Islet of Langerhans (tissue), 1 donor: ENCODE results near the gene ZNF655.
"Not testable (repeated sequence)": the region's sequence is repeated elsewhere in the genome, so short reads cannot be mapped to it uniquely, and the experiment has no call there.

Experiments
- FAIRE-seq: peaks from one replicate; lab custom pipeline; 2011; peaks lifted over from hg19 to GRCh38; lab: Jason Lieb, UNC

The ZNF655 gene

GRCh38 chr7:99558306-99559174, at the start of gene ZNF655:
Gene ZNF655, plus strand, starts transcription at chr7:99558642. Its CDS starts 1,918 bp downstream, at chr7:99560560.
- no peak for FAIRE-seq

GRCh38 chr7:99514050-99514449, 44.4 kb upstream of the ZNF655 start:
- FAIRE-seq: no peak

DNA sequence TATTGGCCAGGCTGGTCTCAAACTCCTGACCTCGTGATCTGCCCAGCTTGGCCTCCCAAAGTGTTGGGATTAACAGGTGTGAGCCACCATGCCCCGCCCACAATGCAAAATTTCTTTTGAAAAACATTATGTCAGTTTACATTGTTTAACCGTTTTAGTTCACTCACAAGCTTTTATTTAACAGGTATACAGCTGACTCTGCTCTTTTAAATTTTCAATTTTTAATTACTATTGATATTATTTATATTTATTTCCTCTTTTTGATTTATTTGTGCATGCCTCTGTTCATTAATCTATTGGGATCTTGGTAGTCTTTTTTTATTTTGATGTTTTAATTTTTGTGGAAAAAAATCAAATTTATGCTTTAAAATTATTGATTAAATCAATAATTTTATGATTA, 37.0 kb upstream of the ZNF655 start:
- FAIRE-seq: no peak

GRCh38 chr7:99525713-99526440, 32.6 kb upstream of the ZNF655 start:
- FAIRE-seq: no peak

GRCh38 chr7:99531354-99531765, 27.1 kb upstream of the ZNF655 start:
- no peak for FAIRE-seq

GRCh38 chr7:99535667-99536066, 22.8 kb upstream of the ZNF655 start:
- FAIRE-seq: no peak

DNA sequence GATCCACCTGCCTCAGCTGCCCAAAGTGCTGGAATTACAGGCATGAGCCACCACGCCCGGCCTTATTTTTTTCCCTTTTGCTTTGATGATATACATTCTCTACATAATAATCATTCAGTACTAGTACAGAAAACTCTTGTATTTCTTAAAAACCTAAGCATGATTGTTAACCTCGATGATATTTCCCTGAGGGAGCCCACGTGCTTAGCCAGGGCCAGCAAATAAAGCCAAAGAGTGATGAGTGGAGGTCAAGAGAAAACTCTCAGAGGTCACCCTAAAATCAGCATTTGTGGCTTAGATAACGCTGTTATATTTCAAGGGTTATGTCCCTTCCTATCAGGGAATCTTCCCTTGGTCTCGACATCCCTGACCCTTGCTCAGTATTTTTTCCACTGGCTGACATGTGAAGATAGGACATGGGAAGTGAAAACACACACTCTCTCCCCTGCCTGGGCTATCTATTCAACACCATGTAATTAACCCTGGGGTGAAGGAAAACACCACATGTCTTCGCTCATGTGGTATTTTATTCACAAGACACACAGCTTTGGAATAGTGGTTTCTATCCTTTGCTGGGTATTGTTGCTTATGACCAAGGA, 19.1 kb upstream of the ZNF655 start:
- FAIRE-seq: no peak

- FAIRE-seq: no peak
Measured at GRCh38 chr7:99540542-99540941, 17.9 kb upstream of the ZNF655 start.

DNA sequence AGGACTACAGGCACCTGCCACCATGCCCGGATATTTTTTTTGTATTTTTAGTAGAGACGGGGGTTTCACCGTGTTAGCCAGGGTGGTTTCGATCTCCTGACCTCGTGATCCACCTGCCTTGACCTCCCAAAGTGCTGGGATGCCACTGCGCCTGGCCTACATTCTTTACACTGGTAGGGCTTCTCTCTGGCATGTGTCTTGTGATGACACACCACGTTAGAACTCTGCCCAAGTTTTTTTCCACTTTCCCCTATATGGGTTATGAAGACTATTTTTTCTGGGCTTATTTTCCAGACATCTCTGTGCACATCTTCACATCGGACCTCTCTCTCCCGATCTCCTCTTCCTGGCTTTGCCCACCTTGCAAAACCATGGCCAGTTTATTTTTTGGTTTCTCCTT, 17.2 kb upstream of the ZNF655 start:
- FAIRE-seq: no peak

DNA sequence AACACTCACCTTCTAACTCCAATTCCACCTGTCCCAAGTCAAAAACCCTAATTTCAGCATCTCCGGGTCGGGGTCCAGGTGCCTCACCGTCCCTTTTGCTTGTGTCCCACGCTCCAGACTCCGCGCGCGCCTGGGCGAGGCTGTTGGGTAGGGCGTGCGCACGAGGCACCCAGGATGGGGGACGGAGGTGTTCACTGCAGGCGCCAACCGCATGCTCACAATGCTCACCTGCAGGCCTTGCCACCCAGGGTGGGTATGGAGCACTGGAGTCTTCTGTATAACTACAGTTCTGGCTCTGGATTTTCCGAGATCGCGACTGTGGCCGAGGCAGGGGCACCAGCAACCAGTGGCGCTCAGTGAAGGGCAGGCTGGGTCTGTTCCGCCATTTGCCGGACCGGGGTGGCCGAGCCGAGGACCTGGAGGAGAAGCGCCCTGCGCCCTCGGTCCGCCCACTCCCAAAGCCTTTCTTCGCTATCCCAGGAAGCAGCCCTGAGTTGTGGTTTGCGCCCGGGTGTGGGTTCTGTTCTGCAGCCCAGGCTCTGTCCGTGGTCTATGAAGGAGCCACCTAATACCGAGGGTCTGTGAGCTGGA, 15.3 kb upstream of the ZNF655 start:
- FAIRE-seq: no peak

- no peak for FAIRE-seq
Measured at GRCh38 chr7:99543916-99544315, 14.5 kb upstream of the ZNF655 start.

DNA sequence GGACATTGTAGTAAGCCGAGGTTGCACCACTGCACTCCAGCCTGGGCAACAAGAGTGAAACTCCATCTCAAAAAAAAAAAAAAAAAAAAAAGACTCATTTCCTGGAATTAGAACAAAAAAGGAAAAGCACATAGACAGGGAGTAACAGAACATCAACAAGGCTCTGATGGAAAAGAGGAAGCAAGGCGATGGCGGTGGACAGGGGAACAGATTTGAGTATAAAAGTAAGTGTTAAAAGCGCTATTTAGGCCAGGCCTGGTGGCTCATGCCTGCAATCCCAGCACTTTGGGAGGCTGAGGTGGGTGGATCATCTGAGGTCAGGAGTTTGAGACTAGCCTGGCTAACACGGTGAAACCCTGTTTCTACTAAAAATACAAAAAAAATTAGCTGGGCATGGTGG, 13.1 kb upstream of the ZNF655 start:
- not testable (repeated sequence) for FAIRE-seq

- FAIRE-seq: not testable (repeated sequence)
Measured at GRCh38 chr7:99549545-99549944, 8.9 kb upstream of the ZNF655 start.

GRCh38 chr7:99551334-99551733, 7.1 kb upstream of the ZNF655 start:
- no peak for FAIRE-seq

GRCh38 chr7:99551767-99552463, 6.5 kb upstream of the ZNF655 start, which contains the start of gene FAM200A:
Gene FAM200A, minus strand, starts transcription at chr7:99552114. Its CDS starts 3,707 bp downstream, at chr7:99548407.
- FAIRE-seq: peak; percentile 83

- FAIRE-seq: no peak
Measured at GRCh38 chr7:99553039-99553438, 5.4 kb upstream of the ZNF655 start.

DNA sequence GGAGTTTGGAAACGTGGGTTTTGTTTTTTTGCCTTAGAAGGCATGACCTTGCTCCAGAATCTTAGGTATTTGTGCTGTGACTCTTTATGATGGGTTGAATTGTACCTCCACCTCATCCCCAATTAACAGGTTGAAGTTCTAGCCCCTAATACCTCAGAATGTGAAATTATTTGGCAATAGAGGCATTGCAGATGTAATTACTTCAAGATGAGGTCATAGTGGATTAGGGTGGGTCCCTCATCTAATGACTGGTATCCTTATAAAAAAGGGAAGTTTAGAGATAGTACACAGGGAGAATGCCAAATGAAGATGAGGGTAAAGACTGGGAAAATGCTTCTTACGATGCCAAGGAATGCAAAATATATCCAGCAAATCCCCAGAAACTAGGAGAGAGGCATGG, 3.5 kb upstream of the ZNF655 start:
- FAIRE-seq: no peak

DNA sequence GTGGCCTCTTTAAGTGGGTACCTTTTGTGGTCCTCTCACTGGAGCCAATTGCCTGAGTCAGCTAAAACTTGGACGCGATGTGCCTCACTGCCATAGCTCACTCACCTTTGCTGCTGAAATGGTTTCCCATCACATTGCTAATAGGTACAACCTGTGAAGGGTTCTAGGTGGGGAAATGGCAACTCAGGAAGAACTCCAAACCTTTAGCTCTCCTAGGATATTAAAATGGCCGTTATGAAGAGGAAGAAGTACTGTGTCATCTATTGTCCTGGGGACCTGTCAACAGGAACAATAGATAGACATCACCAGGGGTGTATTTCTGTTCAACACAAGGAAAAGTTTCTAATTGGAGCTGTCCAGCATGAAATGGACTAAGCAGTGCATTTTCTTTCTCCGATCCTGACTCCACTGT, 1.2 kb upstream of the ZNF655 start:
- FAIRE-seq: no peak

- no peak for FAIRE-seq
Measured at GRCh38 chr7:99557940-99558305, 519 bp upstream of the ZNF655 start.

- no peak for FAIRE-seq
Measured at GRCh38 chr7:99559175-99559915, 903 bp downstream of the ZNF655 start.
